PC-3 (cell line): ENCODE measurements around the gene ZNF385B.

ENCODE experiments used
- CTCF ChIP-seq: fragments of 300-600 bp; sonication (generic); conservative IDR thresholded peaks from 2 replicates; pipeline ENCODE4 v1.5.1; 2017; ENCODE audit warnings: antibody characterized with exemption, low read depth, mild to moderate bottlenecking, low read length
- EZH2phosphoT487 ChIP-seq: fragments of 300-600 bp; sonication (generic); IDR thresholded peaks from 2 replicates; pipeline ENCODE4 v1.6.1; 2018; ENCODE audit warnings: mild to moderate bottlenecking, antibody characterized with exemption, low read length, borderline replicate concordance

- TF ChIP-seq CTCF, result no peak
- no peak for TF ChIP-seq EZH2phosphoT487
Measured at GRCh38 chr2:179830043-179830787, 31.2 kb downstream of the ZNF385B start.
